Measurements from ENCODE around the gene WDR5. TPM values are rescaled to one million over a fixed set of nuclear protein-coding genes. Genes with fewer than 3 reads are reported as not detected.

Gene WDR5
- total and polyA plus RNA-seq, 2 of the 13 experiments (the other 11 are each of a cell fraction or from before 2014, with no cell fraction given), result 34.3 TPM

DNA sequence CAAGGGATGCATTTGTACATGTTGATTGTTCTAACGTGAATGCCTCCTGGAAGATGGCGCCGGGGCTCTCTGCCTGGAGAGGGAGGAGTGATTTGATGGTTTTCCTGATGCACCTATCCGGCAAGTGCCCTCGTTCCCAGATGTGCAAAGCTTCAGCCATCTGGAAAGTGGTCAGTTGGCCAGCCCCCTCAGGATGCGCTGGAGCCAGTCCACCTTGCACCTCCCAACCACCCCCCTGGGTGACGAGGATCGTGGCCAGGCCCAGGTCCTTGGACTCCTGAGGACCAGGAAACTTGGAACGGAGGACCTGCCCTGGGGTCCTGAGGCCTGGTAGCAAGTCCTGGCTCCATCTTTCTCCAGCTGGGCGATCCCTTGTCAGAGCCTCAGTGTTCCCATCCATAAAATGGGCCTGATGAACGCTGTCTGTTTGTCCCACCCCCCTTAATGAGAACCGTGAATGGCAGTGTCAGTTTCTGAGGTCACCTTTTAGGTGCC is 52.1 kb downstream of the WDR5 start (continued):
- no peak for TF ChIP-seq ZNF44 (CRISPR knock-in tag; IDR thresholded peaks at IDR 0.05)
- no peak for TF ChIP-seq CBFB (CRISPR knock-in tag; IDR thresholded peaks at IDR 0.05)
- TF ChIP-seq EHMT2 (IDR thresholded peaks at IDR 0.05; ENCODE audit: borderline replicate concordance, low read depth, low read length), result no peak
- TF ChIP-seq, protein P1, sequence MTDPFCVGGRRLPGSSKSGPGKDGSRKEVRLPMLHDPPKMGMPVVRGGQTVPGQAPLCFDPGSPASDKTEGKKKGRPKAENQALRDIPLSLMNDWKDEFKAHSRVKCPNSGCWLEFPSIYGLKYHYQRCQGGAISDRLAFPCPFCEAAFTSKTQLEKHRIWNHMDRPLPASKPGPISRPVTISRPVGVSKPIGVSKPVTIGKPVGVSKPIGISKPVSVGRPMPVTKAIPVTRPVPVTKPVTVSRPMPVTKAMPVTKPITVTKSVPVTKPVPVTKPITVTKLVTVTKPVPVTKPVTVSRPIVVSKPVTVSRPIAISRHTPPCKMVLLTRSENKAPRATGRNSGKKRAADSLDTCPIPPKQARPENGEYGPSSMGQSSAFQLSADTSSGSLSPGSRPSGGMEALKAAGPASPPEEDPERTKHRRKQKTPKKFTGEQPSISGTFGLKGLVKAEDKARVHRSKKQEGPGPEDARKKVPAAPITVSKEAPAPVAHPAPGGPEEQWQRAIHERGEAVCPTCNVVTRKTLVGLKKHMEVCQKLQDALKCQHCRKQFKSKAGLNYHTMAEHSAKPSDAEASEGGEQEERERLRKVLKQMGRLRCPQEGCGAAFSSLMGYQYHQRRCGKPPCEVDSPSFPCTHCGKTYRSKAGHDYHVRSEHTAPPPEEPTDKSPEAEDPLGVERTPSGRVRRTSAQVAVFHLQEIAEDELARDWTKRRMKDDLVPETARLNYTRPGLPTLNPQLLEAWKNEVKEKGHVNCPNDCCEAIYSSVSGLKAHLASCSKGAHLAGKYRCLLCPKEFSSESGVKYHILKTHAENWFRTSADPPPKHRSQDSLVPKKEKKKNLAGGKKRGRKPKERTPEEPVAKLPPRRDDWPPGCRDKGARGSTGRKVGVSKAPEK (CRISPR knock-in tag; IDR thresholded peaks at IDR 0.05; ENCODE audit: borderline replicate concordance), result no peak

DNA sequence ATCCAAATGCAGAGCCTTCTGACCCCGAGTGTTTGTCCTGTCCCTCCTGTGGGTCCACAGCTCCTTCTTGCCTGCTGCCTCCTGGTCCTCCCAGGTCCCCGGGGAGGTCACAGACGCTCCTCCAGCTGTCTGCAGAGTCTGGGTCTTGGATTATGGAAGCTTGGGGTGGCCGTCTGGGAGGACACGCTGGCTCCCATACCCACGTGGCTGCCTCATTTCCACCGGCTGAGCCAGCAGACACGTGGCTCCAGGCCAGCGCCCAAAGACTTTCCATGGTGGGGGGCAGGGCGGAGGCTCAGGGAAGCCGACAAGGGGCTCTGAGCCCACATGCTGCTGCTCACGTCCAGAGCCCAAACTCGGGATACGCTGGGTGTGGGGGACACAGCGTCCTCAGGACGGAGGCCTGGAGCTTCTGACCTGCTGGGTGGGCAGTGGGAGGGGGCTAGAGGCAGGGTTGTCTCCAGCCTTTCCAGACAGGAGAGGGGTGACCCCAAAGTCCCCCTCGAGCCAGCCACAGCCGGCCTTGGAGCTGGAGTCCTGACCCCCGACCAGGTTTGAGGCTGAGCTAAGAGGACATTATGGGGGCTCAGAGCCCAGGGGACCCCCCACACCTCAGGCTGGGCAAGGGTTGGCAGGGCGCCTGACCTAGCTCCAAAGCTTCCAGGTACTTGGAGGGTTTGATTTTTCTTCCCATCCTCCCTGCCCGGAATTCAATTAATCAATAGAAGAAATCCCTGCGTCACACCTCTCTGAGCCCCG is 52.7 kb downstream of the WDR5 start:
- Histone ChIP-seq H4K20me1 (ENCODE audit: insufficient read depth, low read length) (no peaks in the 10 kb centered on the region), H3K36me3 (replicated peaks in 1 of 2; ENCODE audit: control insufficient read depth in 1 of 2, insufficient read depth in 2 of 2, low read length in 2 of 2) (no peaks in the 10 kb centered on the region), H3K79me2 (ENCODE audit: insufficient read depth, low read length) (no peaks in the 10 kb centered on the region), H3K27me3 (ENCODE audit: control insufficient read depth in 1 of 2, insufficient read depth in 2 of 2, low read length in 2 of 2) (peaks cover 13 to 57% of the 10 kb centered on the region in 2 experiments; a peak in 4 of 5 replicates), H2AFZ (ENCODE audit: low read length) (no peak overlapping the region), H3K4me1 (ENCODE audit: insufficient read depth, low read length) (peaks cover 42% of the 10 kb centered on the region), H3K4me2 (ENCODE audit: low read depth, low read length) (no peak overlapping the region), H3K4me3 (replicated peaks in 1 of 3; ENCODE audit: insufficient read depth in 1 of 3, low read depth in 2 of 3, low read length in 3 of 3) (no peak overlapping the region), H3K9ac (ENCODE audit: insufficient read depth, low read depth, low read length) (no peak overlapping the region), H3K27ac (ENCODE audit: extremely low read length, insufficient read depth, low read length) (no peak overlapping the region), H3K9me3 (ENCODE audit: low read length) (no peaks in the 10 kb centered on the region)
- in situ Hi-C loops (cut with HindIII; ENCODE audit: extremely low pct_ligation_motif_present, low pct_unique_long_range_greater_than_20kb) (no loop called here), intact Hi-C loops (cut with micrococcal nuclease; ENCODE audit: unreplicated experiment) (no loop called here)
- no peak for ATAC-seq
- no peak for FAIRE-seq
- no TSS peak for BruUV-seq (replicated peaks)
- TF ChIP-seq, protein P2, sequence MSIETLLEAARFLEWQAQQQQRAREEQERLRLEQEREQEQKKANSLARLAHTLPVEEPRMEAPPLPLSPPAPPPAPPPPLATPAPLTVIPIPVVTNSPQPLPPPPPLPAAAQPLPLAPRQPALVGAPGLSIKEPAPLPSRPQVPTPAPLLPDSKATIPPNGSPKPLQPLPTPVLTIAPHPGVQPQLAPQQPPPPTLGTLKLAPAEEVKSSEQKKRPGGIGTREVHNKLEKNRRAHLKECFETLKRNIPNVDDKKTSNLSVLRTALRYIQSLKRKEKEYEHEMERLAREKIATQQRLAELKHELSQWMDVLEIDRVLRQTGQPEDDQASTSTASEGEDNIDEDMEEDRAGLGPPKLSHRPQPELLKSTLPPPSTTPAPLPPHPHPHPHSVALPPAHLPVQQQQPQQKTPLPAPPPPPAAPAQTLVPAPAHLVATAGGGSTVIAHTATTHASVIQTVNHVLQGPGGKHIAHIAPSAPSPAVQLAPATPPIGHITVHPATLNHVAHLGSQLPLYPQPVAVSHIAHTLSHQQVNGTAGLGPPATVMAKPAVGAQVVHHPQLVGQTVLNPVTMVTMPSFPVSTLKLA (IDR thresholded peaks at IDR 0.05), result peak; percentile 60
- no peak for TF ChIP-seq TSC22D2 (CRISPR knock-in tag; IDR thresholded peaks at IDR 0.05; ENCODE audit: borderline replicate concordance)
- DNase-seq (ENCODE audit: low spot score), result no peak
- POLR2A ChIA-PET, result no interaction called here
- WGBS (ENCODE audit: low lambda C conversion rate), result 38% methylated on average over 10 of the region's 23 CpGs
- CTCF ChIA-PET (ENCODE audit: low intra/inter-chr PET ratio, low total read pairs), result no interaction called here
